Measurements from ENCODE around the gene IGFBP5. TPM values are rescaled to one million over a fixed set of nuclear protein-coding genes. Genes with fewer than 3 reads are reported as not detected.

IGFBP5 gene
- total RNA-seq, 4 donors from 2014 or later = 313 to 1,402 (median 682) TPM

DNA sequence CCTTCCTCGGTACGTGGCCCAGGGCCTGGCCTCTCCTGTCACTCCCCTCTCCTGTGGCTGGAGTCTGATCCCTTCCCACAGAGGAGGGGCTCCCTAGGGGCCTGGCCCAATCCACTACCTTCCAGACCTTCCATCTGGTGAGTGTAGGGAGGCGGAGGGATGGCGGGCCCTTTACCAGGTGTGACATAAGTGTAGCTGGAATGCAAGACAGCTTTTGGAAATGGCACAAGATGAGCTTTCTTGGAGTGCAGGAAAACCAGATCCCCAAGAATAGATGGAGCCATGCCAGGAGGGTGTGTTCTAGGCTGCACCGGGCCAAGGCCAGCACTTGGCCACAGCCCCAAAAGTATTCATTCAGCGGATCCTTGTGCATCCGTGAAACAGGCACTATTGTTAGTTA, 30.1 kb downstream of the IGFBP5 start:
- peak overlapping the region in 3 of 4 donors; percentile 63 to 75 (median 70) for H3K27ac ChIP-seq
- H3K36me3 ChIP-seq = peaks cover 0 to 38% of the 10 kb centered on the region in 2 donors
- TF ChIP-seq POLR2AphosphoS5 (IDR thresholded peaks at IDR 0.05) = peak; percentile 39
- no peak for TF ChIP-seq CTCF (IDR thresholded peaks at IDR 0.05)
- TF ChIP-seq EP300 (IDR thresholded peaks at IDR 0.05) = no peak
- no peaks in the 10 kb centered on the region for H3K9me3 ChIP-seq
- WGBS, 2 donors (ENCODE audit: low coverage in 1 of 2) = 25% methylated on average over 4 of the region's 7 CpGs; no CpG with 5 or more reads in 1 of the 2 donors
- ATAC-seq = peak; percentile 65
- no peak overlapping the region for H3K4me3 ChIP-seq
- H3K4me1 ChIP-seq = peaks cover 6 to 26% (median 15%) of the 10 kb centered on the region in 3 donors
- no peaks in the 10 kb centered on the region for H3K27me3 ChIP-seq

- 55% methylated on average over 2 of the region's 6 CpGs; no CpG with 5 or more reads in 1 of the 2 donors for WGBS, 2 donors (ENCODE audit: low coverage in 1 of 2)
- TF ChIP-seq CTCF (IDR thresholded peaks at IDR 0.05) = peak in 1 of 4 experiments; percentile 19
- no peak for TF ChIP-seq POLR2A (IDR thresholded peaks at IDR 0.05)
- Histone ChIP-seq H3K4me3 (no peak overlapping the region), H3K36me3 (peaks cover 0 to 40% of the 10 kb centered on the region in 2 donors), H3K27ac (peak overlapping the region in 3 of 4 donors; percentile 63 to 75 (median 70)), H3K9me3 (no peaks in the 10 kb centered on the region), H3K27me3 (no peaks in the 10 kb centered on the region), H3K4me1 (peaks cover 6 to 26% (median 15%) of the 10 kb centered on the region in 3 donors)
- no peak for ATAC-seq
Observed at GRCh38 chr2:216664593-216665034, 30.7 kb downstream of the IGFBP5 start.

GRCh38 chr2:216663846-216664245, 31.5 kb downstream of the IGFBP5 start:
- peak overlapping the region in 3 of 4 donors; percentile 15 to 75 (median 63) for H3K27ac ChIP-seq
- H3K4me1 ChIP-seq = peaks cover 6 to 33% (median 15%) of the 10 kb centered on the region in 3 donors
- 29% methylated on average over 1 of the region's 18 CpGs; no CpG with 5 or more reads in 1 of the 2 donors for WGBS, 2 donors (ENCODE audit: low coverage in 1 of 2)
- ATAC-seq = no peak
- TF ChIP-seq POLR2AphosphoS5 (IDR thresholded peaks at IDR 0.05) = no peak
- TF ChIP-seq EP300 (IDR thresholded peaks at IDR 0.05) = no peak
- TF ChIP-seq CTCF (IDR thresholded peaks at IDR 0.05) = no peak
- no peak for TF ChIP-seq POLR2A (IDR thresholded peaks at IDR 0.05)
- H3K4me3 ChIP-seq = no peak overlapping the region
- no peaks in the 10 kb centered on the region for H3K27me3 ChIP-seq
- no peaks in the 10 kb centered on the region for H3K9me3 ChIP-seq
- H3K36me3 ChIP-seq = peaks cover 0 to 40% of the 10 kb centered on the region in 2 donors

- H3K27me3 ChIP-seq = no peaks in the 10 kb centered on the region
- WGBS, 2 donors (ENCODE audit: low coverage in 1 of 2) = 100% methylated on average over 1 of the region's 1 CpG; no CpG with 5 or more reads in 1 of the 2 donors
- H3K36me3 ChIP-seq = peaks cover 0 to 40% of the 10 kb centered on the region in 2 donors
- H3K9me3 ChIP-seq = no peaks in the 10 kb centered on the region
- peaks cover 6 to 40% (median 15%) of the 10 kb centered on the region in 3 donors for H3K4me1 ChIP-seq
- no peak for ATAC-seq
- H3K27ac ChIP-seq = no peak overlapping the region
- no peak overlapping the region for H3K4me3 ChIP-seq
- TF ChIP-seq EP300 (IDR thresholded peaks at IDR 0.05) (no peak), POLR2AphosphoS5 (IDR thresholded peaks at IDR 0.05) (no peak), CTCF (IDR thresholded peaks at IDR 0.05) (no peak), POLR2A (IDR thresholded peaks at IDR 0.05) (no peak)
Observed at GRCh38 chr2:216663106-216663505, 32.2 kb downstream of the IGFBP5 start.

Data from gastroesophageal sphincter (tissue), 4 donors.